ENCODE data around the gene RRP12. TPM values are rescaled to one million over a fixed set of nuclear protein-coding genes. Genes with fewer than 3 reads are reported as not detected.

The RRP12 gene
- total RNA-seq, 1 donor from 2014 or later = 42.4 TPM

DNA sequence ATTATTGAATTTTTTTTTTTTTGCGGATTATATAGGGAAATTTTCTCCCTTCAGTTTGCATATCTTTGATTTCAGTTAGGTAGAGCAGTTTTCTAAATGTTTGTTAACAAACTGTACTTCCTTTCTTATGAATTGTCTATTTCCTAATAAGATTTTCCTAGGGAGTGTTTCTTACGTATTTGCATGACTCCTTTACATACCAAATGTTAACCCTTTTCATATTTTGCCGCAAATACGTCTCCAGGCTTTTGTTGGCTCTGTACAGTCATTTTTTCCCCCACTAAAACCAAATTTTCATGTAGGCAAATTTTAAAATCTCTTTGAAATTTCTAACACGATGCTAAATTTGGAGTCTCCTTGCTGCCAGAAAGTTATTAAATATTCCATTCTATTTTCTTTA is 64.7 kb downstream of the RRP12 start:
- no peaks in the 10 kb centered on the region for H3K9me3 Mint-ChIP-seq
- H3K27ac Mint-ChIP-seq = peak overlapping the region; percentile 78
- peaks cover 41% of the 10 kb centered on the region for H3K4me1 Mint-ChIP-seq
- TF ChIP-seq, protein P1, sequence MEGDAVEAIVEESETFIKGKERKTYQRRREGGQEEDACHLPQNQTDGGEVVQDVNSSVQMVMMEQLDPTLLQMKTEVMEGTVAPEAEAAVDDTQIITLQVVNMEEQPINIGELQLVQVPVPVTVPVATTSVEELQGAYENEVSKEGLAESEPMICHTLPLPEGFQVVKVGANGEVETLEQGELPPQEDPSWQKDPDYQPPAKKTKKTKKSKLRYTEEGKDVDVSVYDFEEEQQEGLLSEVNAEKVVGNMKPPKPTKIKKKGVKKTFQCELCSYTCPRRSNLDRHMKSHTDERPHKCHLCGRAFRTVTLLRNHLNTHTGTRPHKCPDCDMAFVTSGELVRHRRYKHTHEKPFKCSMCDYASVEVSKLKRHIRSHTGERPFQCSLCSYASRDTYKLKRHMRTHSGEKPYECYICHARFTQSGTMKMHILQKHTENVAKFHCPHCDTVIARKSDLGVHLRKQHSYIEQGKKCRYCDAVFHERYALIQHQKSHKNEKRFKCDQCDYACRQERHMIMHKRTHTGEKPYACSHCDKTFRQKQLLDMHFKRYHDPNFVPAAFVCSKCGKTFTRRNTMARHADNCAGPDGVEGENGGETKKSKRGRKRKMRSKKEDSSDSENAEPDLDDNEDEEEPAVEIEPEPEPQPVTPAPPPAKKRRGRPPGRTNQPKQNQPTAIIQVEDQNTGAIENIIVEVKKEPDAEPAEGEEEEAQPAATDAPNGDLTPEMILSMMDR (IDR thresholded peaks at IDR 0.05; ENCODE audit: unreplicated experiment) = no peak
- no peaks in the 10 kb centered on the region for H3K36me3 Mint-ChIP-seq
- peaks cover 24% of the 10 kb centered on the region for H3K27me3 Mint-ChIP-seq (ENCODE audit: low read depth)
- peak overlapping the region; percentile 70 for H3K4me3 Mint-ChIP-seq
- DNase-seq (ENCODE audit: low spot score in 2 of 2, unreplicated experiment in 2 of 2) = no peak

DNA sequence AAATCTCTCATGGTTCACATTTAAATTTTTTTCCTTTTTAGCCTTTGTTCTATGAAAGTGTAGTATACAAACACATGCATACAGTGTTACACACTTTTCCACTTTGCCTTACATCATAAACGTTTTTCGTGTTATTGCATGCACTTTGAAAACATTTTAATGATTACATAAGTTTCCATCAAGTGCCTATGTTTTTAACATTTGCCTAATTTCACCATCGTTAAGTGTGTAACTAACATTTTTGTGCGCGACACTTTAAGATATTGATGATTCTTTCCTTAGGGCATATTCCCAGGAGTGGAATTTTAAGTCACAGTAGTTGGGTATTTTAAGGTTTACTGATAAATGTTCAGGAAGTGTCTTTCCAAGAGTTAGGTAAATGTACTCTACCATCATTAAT is 65.1 kb downstream of the RRP12 start:
- H3K4me3 Mint-ChIP-seq = peak overlapping the region; percentile 70
- TF ChIP-seq, protein P1 (IDR thresholded peaks at IDR 0.05; ENCODE audit: unreplicated experiment) = no peak
- H3K36me3 Mint-ChIP-seq = no peaks in the 10 kb centered on the region
- DNase-seq (ENCODE audit: low spot score in 2 of 2, unreplicated experiment in 2 of 2) = no peak
- peak overlapping the region; percentile 78 for H3K27ac Mint-ChIP-seq
- peaks cover 21% of the 10 kb centered on the region for H3K27me3 Mint-ChIP-seq (ENCODE audit: low read depth)
- no peaks in the 10 kb centered on the region for H3K9me3 Mint-ChIP-seq
- peaks cover 46% of the 10 kb centered on the region for H3K4me1 Mint-ChIP-seq

DNA sequence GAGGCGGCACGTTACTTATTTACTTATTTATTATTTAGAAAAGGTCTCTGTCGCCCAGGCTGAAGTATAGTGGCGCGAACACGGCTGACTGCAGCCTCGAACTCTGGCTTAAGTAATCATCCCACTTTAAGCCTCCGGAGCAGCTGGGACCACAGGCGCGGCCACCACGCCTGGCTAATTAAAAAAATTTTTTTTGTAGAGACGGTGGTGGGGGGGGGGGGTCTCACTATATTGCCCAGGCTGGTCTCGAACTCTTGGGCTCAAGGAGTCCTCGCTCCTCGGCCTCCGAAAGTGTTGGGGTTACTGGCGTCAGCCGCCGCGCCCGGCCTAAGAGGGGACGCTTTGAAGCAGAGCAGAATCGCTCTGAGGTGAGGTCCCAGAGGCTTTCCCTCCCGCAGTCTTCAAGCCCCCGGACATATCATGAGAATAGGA is 65.9 kb downstream of the RRP12 start:
- no peak for DNase-seq (ENCODE audit: low spot score in 2 of 2, unreplicated experiment in 2 of 2)
- Mint-ChIP-seq H3K27ac (no peak overlapping the region), H3K36me3 (peaks cover 1% of the 10 kb centered on the region), H3K9me3 (no peaks in the 10 kb centered on the region), H3K4me3 (peak overlapping the region; percentile 70), H3K27me3 (ENCODE audit: low read depth) (peaks cover 21% of the 10 kb centered on the region), H3K4me1 (peaks cover 46% of the 10 kb centered on the region)
- TF ChIP-seq, protein P1 (IDR thresholded peaks at IDR 0.05; ENCODE audit: unreplicated experiment) = no peak

DNA sequence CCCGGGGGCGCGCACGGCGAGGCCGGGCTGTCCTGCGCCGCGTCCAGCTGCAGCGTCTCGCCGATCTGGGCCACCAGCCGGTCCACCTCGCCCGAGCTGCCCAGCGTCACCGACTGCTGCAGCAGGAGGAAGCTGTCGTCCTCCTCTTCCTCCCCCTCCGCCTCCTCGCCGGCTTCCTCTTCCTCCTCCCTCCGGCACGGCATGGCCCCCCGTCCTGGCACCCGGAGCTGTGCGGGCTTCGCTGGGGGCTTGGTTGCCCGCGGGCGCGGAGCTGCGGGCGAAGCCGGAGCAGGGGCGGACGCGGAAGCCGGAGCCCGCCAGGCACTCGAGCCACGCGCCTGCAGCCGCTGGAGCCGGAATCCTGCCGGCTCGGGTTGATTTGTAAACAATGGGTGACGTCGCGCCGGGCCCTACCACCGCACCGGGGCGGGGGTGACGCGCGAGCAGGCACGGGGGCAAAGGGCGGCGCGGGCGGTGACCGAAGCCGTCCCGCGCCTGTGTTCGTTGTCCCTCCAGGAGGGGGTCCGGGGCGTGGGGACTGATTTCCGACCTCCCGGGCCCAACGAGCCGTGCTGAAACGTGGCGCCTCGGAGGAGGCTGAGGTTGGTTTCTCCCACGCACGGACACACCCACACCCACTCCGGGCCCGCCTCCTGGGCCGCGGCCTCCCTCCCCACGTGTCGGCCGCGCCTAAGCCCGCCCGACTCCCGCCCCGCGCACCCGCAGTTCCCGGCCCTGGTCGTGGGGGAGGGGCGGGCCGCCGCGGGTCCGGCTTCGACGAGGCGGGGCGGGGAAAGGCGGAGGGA is 66.6 kb downstream of the RRP12 start, which contains the start of gene FRAT2:
Gene FRAT2 (minus strand): TSS at position 360 of the 806 bp plus-strand sequence. CDS start 157 bp downstream, at position 203.
- peaks cover 50% of the 10 kb centered on the region for H3K4me1 Mint-ChIP-seq
- H3K4me3 Mint-ChIP-seq = peak within 1 kb of the TSS; percentile 79
- H3K27me3 Mint-ChIP-seq (ENCODE audit: low read depth) = peaks cover 21% of the 10 kb centered on the region
- H3K36me3 Mint-ChIP-seq = peaks cover 6% of the 10 kb centered on the region
- TF ChIP-seq, protein P1 (IDR thresholded peaks at IDR 0.05; ENCODE audit: unreplicated experiment) = no peak
- H3K9me3 Mint-ChIP-seq = no peaks in the 10 kb centered on the region
- peak; percentile 82 to 91 for DNase-seq (ENCODE audit: low spot score in 2 of 2, unreplicated experiment in 2 of 2)
- H3K27ac Mint-ChIP-seq = peak within 1 kb of the TSS; percentile 88

DNA sequence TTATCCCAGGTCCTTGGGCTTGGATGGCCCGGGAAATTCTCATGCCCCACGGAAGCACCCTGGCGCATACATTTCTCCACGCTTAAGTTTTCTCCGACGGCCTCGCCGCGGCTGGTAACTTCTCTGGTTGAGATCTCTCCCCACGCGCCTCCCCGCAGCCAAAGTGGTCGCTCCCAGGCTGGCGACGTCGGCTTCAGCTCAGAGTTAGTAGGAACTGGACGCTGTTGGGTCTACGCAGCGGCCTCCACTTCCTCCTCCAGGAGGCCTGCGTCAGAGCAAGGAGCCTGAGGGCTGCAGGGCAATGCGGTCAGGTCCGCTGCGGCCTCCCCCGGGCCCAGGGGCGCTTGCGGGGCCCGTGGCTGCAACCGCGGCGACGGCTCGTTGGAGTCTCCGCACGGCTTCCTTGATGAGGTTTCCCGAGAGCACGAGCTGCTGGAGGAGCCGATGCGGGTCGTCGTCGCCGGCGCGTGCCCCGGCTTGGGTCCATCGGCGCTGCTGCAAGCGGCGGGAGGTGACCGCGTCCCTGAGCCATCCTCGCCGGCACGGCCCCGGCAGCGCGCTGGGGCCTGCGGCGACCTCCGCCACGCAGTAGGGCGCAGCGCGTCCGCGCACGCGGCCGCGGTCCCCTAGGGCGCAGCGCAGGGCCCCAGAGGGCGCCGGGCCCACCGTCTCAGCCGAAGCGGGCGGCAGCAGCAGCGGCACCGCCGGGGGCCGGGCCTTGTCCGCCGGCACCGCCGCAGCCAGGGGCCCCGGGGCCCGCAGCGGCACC is 67.4 kb downstream of the RRP12 start:
- peak overlapping the region; percentile 79 for H3K4me3 Mint-ChIP-seq
- peak in 1 of 2 experiments; percentile 60 for DNase-seq (ENCODE audit: low spot score in 2 of 2, unreplicated experiment in 2 of 2)
- TF ChIP-seq, protein P1 (IDR thresholded peaks at IDR 0.05; ENCODE audit: unreplicated experiment) = no peak
- no peaks in the 10 kb centered on the region for H3K9me3 Mint-ChIP-seq
- peaks cover 53% of the 10 kb centered on the region for H3K4me1 Mint-ChIP-seq
- H3K36me3 Mint-ChIP-seq = peaks cover 8% of the 10 kb centered on the region
- H3K27me3 Mint-ChIP-seq (ENCODE audit: low read depth) = peaks cover 18% of the 10 kb centered on the region
- peak overlapping the region; percentile 88 for H3K27ac Mint-ChIP-seq

All from mesothelial cell of epicardium (in vitro differentiated cells).